Activated CD8-positive, alpha-beta memory T cell treated with anti-CD3 and anti-CD28 coated beads, Interleukin-2, amount 10 ng/mL, durations not matched to agents 7 days and 5 days (primary cell): Measurements from ENCODE around the gene SPSB2. TPM values are rescaled to one million over a fixed set of nuclear protein-coding genes. Genes with fewer than 3 reads are reported as not detected.
"Not testable (repeated sequence)": the region's sequence is repeated elsewhere in the genome, so short reads cannot be mapped to it uniquely, and the experiment has no call there.

ENCODE experiments used
- ATAC-seq: fragments of 150-1000 bp; cut with Tn5 transposase; one replicate; pipeline ENCODE4 v1.10.0; 2021; ENCODE audit warnings: moderate library complexity
- CTCF ChIA-PET: fragments of 350-600 bp; sonication (Branson Sonifier 250); formaldehyde crosslinking; loops from one replicate; lab custom pipeline; 2021; ENCODE audit warnings: antibody characterized with exemption; lab: Charles Lee
- DNase-seq: peaks from one replicate; pipeline ENCODE4 v3.0.0-alpha.2; 2020
- H3K27ac Mint-ChIP-seq: one replicate; pipeline ENCODE4 v1.8.0; 2021; ENCODE audit warnings: mild to moderate bottlenecking, mixed read lengths
- H3K27me3 Mint-ChIP-seq: one replicate; pipeline ENCODE4 v1.8.0; 2021; ENCODE audit warnings: mixed read lengths
- H3K36me3 Mint-ChIP-seq: one replicate; pipeline ENCODE4 v1.8.0; 2021; ENCODE audit warnings: mild to moderate bottlenecking, mixed read lengths
- H3K4me1 Mint-ChIP-seq: one replicate; pipeline ENCODE4 v1.8.0; 2021; ENCODE audit warnings: mixed read lengths
- H3K4me3 Mint-ChIP-seq: one replicate; pipeline ENCODE4 v1.8.0; 2021; ENCODE audit warnings: mild to moderate bottlenecking, moderate library complexity, mixed read lengths
- H3K9me3 Mint-ChIP-seq: one replicate; pipeline ENCODE4 v1.8.0; 2022; ENCODE audit warnings: low read depth, mixed read lengths
- total RNA-seq, 2 experiments: library from RNA; stranded (reverse); gene quantifications; one replicate each; pipeline ENCODE4 v1.2.3, GENCODE V29; 2021

Gene SPSB2
- total RNA-seq, 2 experiments from 2014 or later: 10.5 to 14.4 TPM

DNA sequence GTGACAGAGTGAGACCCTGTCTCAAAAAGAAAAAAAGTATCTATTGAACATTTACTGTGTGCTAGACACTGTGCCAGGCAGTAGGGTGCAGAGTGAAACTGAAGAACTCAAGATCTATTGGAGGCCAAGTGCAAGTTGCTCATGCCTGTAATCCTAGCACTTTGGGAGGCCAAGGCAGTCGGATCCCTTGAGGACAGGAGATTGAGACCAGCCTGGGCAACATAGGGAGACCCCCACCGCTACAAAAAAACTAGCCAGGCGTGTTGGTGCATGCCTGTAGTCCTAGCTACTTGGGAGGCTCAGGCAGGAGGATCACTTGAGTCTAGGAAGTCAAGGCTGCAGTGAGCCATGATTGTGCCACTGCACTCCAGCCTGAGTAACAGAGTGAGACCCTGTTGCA, 19.6 kb upstream of the SPSB2 start:
- CTCF ChIA-PET: interaction anchor here (1.7 to 5.2 kb wide), 9 partner anchors 11 to 72 kb away, joined by 6 to 90 read pairs (median 16); partner anchors contain the start of genes LRRC23, SPSB2 and TPI1
- DNase-seq, H3K9me3 Mint-ChIP-seq, ATAC-seq, H3K27me3 Mint-ChIP-seq, H3K36me3 Mint-ChIP-seq: not testable (repeated sequence)
- peak overlapping the region; percentile 52 for H3K4me3 Mint-ChIP-seq
- peak overlapping the region; percentile 56 for H3K27ac Mint-ChIP-seq
- peaks cover 29% of the 10 kb centered on the region for H3K4me1 Mint-ChIP-seq

DNA sequence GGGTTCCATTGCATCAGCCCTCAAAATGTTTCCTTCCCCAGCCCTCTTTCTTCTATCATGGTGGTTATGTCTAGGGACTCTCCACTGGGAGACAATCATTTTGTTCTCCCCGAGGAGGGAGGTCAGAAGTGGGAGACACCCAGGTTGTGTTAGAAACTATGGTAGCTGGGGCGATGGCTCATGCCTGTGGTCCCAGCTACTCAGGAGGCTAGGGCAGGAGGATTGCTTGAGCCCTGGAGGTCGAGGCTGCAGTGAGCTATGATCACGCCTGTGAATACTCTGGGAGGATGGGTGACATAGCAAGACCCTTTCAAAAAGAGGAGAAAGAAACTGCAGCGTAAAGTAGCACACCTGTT, 18.5 kb upstream of the SPSB2 start:
- Mint-ChIP-seq H3K36me3 (peaks cover 9% of the 10 kb centered on the region), H3K27me3 (no peaks in the 10 kb centered on the region), H3K4me3 (peak overlapping the region; percentile 80), H3K27ac (peak overlapping the region; percentile 93), H3K4me1 (peaks cover 29% of the 10 kb centered on the region), H3K9me3 (no peaks in the 10 kb centered on the region)
- CTCF ChIA-PET: interaction anchor here (0.8 to 5.2 kb wide), 32 partner anchors 8 to 220 kb away, joined by 3 to 90 read pairs (median 5); partner anchors contain the start of genes C12orf57, CDCA3, ENO2 and LPCAT3
- DNase-seq (no peak), ATAC-seq (peak; percentile 3)

DNA sequence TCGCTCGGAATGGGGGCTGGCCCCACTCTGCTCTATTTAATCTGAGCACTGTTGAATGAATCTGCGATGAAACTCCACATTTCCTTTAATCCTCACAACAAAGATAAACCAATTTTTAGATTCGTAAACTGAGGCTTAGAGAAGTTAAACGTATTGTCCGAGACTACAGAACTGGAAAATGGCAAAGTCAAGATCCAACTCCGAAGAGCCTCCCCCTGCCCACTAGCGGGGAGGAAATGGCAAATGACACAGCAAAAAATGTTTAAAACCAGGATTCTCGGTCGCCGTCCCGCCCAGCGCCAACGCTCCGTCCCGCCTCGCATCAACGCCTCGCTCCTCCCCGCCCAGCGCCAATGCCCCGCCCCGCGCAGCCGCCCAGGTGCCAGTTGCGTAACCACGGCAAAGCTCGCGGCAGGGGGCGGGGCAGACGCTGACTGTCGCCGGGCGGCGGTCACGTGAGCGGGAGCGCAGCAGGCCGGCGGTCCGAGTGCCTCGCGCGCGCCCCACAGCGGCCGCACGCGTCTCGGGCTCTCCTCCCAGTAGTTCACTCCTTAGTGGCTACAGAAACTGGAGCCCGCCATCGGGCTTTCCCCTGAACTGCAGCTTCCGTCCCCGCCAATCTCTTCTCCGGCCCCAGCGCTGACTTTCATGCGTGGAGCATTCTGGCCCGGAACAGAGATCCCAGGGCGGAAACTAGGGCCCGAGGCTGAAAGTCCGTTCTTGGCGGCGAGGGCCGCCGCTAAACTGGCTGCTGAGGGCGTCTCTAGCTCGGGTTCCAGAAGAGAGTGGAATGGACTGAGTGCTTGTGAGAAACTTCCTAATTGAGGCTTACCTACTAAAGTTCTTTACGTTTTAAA, 17.9 kb upstream of the SPSB2 start:
- no peaks in the 10 kb centered on the region for H3K9me3 Mint-ChIP-seq
- CTCF ChIA-PET: interaction anchor here (0.8 to 5.2 kb wide), 34 partner anchors 9 to 220 kb away, joined by 3 to 90 read pairs (median 5); partner anchors contain the start of genes C12orf57, CDCA3, COPS7A and ENO2
- peak overlapping the region; percentile 80 for H3K4me3 Mint-ChIP-seq
- H3K27ac Mint-ChIP-seq: peak overlapping the region; percentile 93
- H3K36me3 Mint-ChIP-seq: peaks cover 9% of the 10 kb centered on the region
- ATAC-seq (peak; percentile 95), DNase-seq (peak; percentile 99)
- H3K4me1 Mint-ChIP-seq: peaks cover 29% of the 10 kb centered on the region
- H3K27me3 Mint-ChIP-seq: no peaks in the 10 kb centered on the region

DNA sequence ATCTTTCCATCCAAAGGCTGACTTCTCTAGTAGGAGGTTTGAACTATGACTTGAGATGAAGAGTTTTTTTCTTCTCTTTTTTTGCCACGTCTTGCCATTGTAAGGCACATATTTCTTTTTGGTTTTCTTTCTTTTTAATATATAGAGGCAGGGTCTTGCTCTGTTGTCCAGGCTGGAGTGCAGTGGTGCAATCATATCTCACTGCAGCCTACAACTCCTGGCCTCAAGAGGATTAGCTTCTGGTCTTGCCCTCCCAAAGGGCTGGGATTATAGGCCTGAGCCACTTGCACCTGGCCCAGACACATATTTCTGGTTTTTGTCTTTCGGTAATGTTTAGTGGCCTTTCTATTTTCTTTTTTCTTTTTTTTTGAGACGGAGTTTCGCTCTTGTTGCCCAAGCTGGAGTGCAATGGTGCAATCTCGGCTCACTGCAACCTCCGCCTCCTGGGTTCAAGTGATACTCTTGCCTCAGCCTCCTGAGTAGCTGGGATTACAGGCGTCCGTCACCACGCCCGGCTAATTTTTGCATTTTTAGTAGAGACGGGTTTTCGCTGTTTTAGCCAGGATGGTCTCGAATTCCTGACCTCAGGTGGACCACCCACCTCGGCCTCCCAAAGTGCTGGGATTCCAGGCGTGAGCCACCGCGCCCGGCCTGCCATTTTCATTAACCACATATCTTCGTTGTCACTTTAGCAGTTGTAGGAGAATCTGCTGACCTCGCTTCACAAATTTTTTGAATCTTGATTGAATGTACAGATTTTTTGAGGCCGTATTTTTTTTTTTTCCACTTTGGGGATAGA, 16.9 kb upstream of the SPSB2 start:
- not testable (repeated sequence) for ATAC-seq, H3K27me3 Mint-ChIP-seq, H3K9me3 Mint-ChIP-seq, DNase-seq
- Mint-ChIP-seq H3K27ac (peak overlapping the region; percentile 93), H3K4me1 (peaks cover 29% of the 10 kb centered on the region), H3K4me3 (peak overlapping the region; percentile 80), H3K36me3 (peaks cover 11% of the 10 kb centered on the region)
- CTCF ChIA-PET: interaction anchor here (1.0 to 1.4 kb wide), 2 partner anchors 17 to 20 kb away, joined by 4 to 11 read pairs; partner anchors contain the start of gene SPSB2

DNA sequence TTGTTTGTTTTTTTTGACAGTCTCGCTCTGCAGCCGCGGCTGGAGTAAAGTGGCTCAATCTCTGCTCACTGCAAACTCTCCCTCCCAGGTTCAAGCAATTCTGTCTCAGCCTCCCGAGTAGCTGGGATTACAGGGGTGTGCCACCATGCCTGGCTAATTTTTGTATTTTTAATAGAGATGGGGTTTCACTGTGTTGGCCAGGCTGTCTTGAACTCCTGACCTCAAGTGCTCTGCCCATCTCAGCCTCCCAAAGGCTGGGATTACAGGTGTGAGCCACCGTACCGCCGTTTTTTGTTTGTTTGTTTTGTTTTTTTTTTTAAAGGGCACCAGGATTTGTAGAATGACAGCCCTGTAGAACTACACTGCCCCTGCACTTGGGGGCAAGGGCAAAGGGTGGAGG, 15.7 kb upstream of the SPSB2 start:
- not testable (repeated sequence) for H3K27me3 Mint-ChIP-seq, H3K4me3 Mint-ChIP-seq, ATAC-seq, DNase-seq, H3K9me3 Mint-ChIP-seq
- peaks cover 16% of the 10 kb centered on the region for H3K36me3 Mint-ChIP-seq
- H3K27ac Mint-ChIP-seq: peak overlapping the region; percentile 49
- peaks cover 29% of the 10 kb centered on the region for H3K4me1 Mint-ChIP-seq
- CTCF ChIA-PET: interaction anchor here (1.4 kb wide), 1 partner anchor 16 kb away, joined by 11 read pairs; the partner anchor contains the start of gene SPSB2

GRCh38 chr12:6888360-6888759, 15.3 kb upstream of the SPSB2 start:
- CTCF ChIA-PET: interaction anchor here (0.8 kb wide), 1 partner anchor 21 kb away, joined by 3 read pairs; no protein-coding TSS in a partner anchor
- Mint-ChIP-seq H3K27ac (peak overlapping the region; percentile 49), H3K4me3 (no peak overlapping the region)

GRCh38 chr12:6887460-6887859, 14.4 kb upstream of the SPSB2 start:
- Mint-ChIP-seq H3K36me3 (peaks cover 15% of the 10 kb centered on the region), H3K4me1 (peaks cover 26% of the 10 kb centered on the region), H3K9me3 (no peaks in the 10 kb centered on the region), H3K27me3 (no peaks in the 10 kb centered on the region), H3K27ac (no peak overlapping the region), H3K4me3 (no peak overlapping the region)
- ATAC-seq: no peak
- DNase-seq: no peak
- CTCF ChIA-PET: interaction anchor here (0.8 to 1.6 kb wide), 2 partner anchors 15 to 20 kb away, joined by 3 to 7 read pairs; partner anchors contain the start of gene SPSB2

More at GRCh38 chr12:6888360-6888759, 15.3 kb upstream of the SPSB2 start:
- Mint-ChIP-seq H3K36me3 (peaks cover 16% of the 10 kb centered on the region), H3K4me1 (peaks cover 29% of the 10 kb centered on the region), H3K9me3 (no peaks in the 10 kb centered on the region), H3K27me3 (no peaks in the 10 kb centered on the region)
- ATAC-seq (no peak), DNase-seq (no peak)

- H3K27ac Mint-ChIP-seq, H3K9me3 Mint-ChIP-seq, DNase-seq, H3K27me3 Mint-ChIP-seq, H3K4me3 Mint-ChIP-seq, ATAC-seq: not testable (repeated sequence)
- Mint-ChIP-seq H3K36me3 (peaks cover 15% of the 10 kb centered on the region), H3K4me1 (peaks cover 17% of the 10 kb centered on the region)
- CTCF ChIA-PET: interaction anchor here (1.0 to 1.6 kb wide), 2 partner anchors 14 to 34 kb away, joined by 3 to 7 read pairs; partner anchors contain the start of gene SPSB2
Measured at GRCh38 chr12:6886206-6886999, 13.3 kb upstream of the SPSB2 start.

- H3K4me1 Mint-ChIP-seq: peaks cover 6% of the 10 kb centered on the region
- DNase-seq (no peak), ATAC-seq (no peak)
- CTCF ChIA-PET: interaction anchor here (0.8 kb wide), 1 partner anchor 12 kb away, joined by 3 read pairs; no protein-coding TSS in a partner anchor
- no peak overlapping the region for H3K4me3 Mint-ChIP-seq
- peaks cover 13% of the 10 kb centered on the region for H3K36me3 Mint-ChIP-seq
- no peaks in the 10 kb centered on the region for H3K9me3 Mint-ChIP-seq
- no peaks in the 10 kb centered on the region for H3K27me3 Mint-ChIP-seq
- H3K27ac Mint-ChIP-seq: no peak overlapping the region
Measured at GRCh38 chr12:6884539-6884938, 11.4 kb upstream of the SPSB2 start.

DNA sequence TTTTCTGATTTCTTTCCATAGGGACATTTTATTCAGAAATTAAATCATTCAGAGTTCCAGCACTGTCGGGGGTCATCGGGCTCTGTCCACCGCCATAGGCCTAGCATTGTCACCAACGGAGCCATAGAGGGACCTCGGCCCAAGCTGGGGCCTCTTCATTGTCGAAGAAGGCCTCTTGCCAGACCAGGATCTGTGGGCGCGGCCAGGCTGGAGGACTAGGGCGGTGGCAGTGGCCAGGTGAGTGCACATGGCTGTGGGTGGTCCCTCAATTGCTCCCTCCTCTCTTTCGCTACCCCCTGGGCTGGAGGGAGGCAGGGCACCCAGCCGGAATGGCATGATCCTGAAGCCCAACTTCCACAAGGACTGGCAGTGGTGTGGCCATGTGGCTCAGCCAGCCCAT, 10.6 kb upstream of the SPSB2 start:
- CTCF ChIA-PET: interaction anchor here (1.1 to 5.2 kb wide), 3 partner anchors 8 to 15 kb away, joined by 4 to 31 read pairs (median 16); partner anchors contain the start of genes SPSB2 and TPI1
- no peak overlapping the region for H3K27ac Mint-ChIP-seq
- H3K9me3 Mint-ChIP-seq: no peaks in the 10 kb centered on the region
- ATAC-seq (no peak), DNase-seq (no peak)
- H3K4me1 Mint-ChIP-seq: peaks cover 5% of the 10 kb centered on the region
- peaks cover 15% of the 10 kb centered on the region for H3K36me3 Mint-ChIP-seq
- H3K27me3 Mint-ChIP-seq: no peaks in the 10 kb centered on the region
- H3K4me3 Mint-ChIP-seq: no peak overlapping the region

GRCh38 chr12:6883252-6883651, 10.1 kb upstream of the SPSB2 start:
- H3K36me3 Mint-ChIP-seq: peaks cover 12% of the 10 kb centered on the region
- DNase-seq (no peak), ATAC-seq (no peak)
- no peaks in the 10 kb centered on the region for H3K27me3 Mint-ChIP-seq
- no peaks in the 10 kb centered on the region for H3K9me3 Mint-ChIP-seq
- CTCF ChIA-PET: interaction anchor here (0.5 to 5.2 kb wide), 4 partner anchors 8 to 37 kb away, joined by 3 to 31 read pairs (median 10); partner anchors contain the start of genes SPSB2 and TPI1
- no peak overlapping the region for H3K4me3 Mint-ChIP-seq
- no peak overlapping the region for H3K27ac Mint-ChIP-seq
- peaks cover 1% of the 10 kb centered on the region for H3K4me1 Mint-ChIP-seq

- CTCF ChIA-PET: interaction anchor here (0.6 to 5.2 kb wide), 4 partner anchors 9 to 229 kb away, joined by 3 to 31 read pairs (median 4); no protein-coding TSS in a partner anchor
- peaks cover 20% of the 10 kb centered on the region for H3K36me3 Mint-ChIP-seq
- H3K4me3 Mint-ChIP-seq, H3K9me3 Mint-ChIP-seq, DNase-seq, ATAC-seq, H3K4me1 Mint-ChIP-seq, H3K27ac Mint-ChIP-seq, H3K27me3 Mint-ChIP-seq: not testable (repeated sequence)
Measured at GRCh38 chr12:6879824-6880223, 6.7 kb upstream of the SPSB2 start.
